SK-N-SH treated with all-trans-retinoic acid at 6 μM for 48 hours (cell line): ENCODE data around the gene ANKDD1B.
A peak's percentile ranks its signal among the peaks of the same experiment; 100 is the strongest.

Experiments
- ATAC-seq: fragments of 200-7000 bp; cut with Tn5 transposase; 3 replicates; pipeline ENCODE4 v1.9.1; 2020; ENCODE audit warnings: mild to moderate bottlenecking, moderate library complexity
- ARNTL ChIP-seq: fragments of 450-650 bp; formaldehyde crosslinking; IDR thresholded peaks from 2 replicates; pipeline ENCODE4 v1.5.0; 2020; ENCODE audit warnings: low read depth, mild to moderate bottlenecking, moderate library complexity, borderline replicate concordance
- BACH2 ChIP-seq: fragments of 250-450 bp; sonication (Bioruptor Pico); IDR thresholded peaks from 2 replicates; pipeline ENCODE4 v1.9.0; 2021; ENCODE audit warnings: mild to moderate bottlenecking, borderline replicate concordance
- CSDC2 ChIP-seq: fragments of 250-450 bp; sonication (Bioruptor Pico); IDR thresholded peaks from 2 replicates; pipeline ENCODE4 v1.5.0; 2020; ENCODE audit warnings: mild to moderate bottlenecking, moderate library complexity
- ESRRG ChIP-seq: fragments of 250-450 bp; sonication (Bioruptor Pico); IDR thresholded peaks from 2 replicates; pipeline ENCODE4 v1.6.1; 2021; ENCODE audit warnings: mild to moderate bottlenecking
- GLIS3 ChIP-seq: fragments of 250-450 bp; sonication (Bioruptor Pico); IDR thresholded peaks from 2 replicates; pipeline ENCODE4 v1.5.0; 2020; ENCODE audit warnings: mild to moderate bottlenecking, moderate library complexity
- ISL1 ChIP-seq: fragments of 250-450 bp; sonication (Bioruptor Pico); IDR thresholded peaks from 2 replicates; pipeline ENCODE4 v2.1.2; 2022; ENCODE audit warnings: mild to moderate bottlenecking, moderate library complexity
- OSR1 ChIP-seq: fragments of 250-450 bp; sonication (Bioruptor Pico); IDR thresholded peaks from 2 replicates; pipeline ENCODE4 v1.8.0; 2022; ENCODE audit warnings: moderate library complexity, mild to moderate bottlenecking, inconsistent platforms
- POU6F1 ChIP-seq: fragments of 250-450 bp; sonication (Bioruptor Pico); IDR thresholded peaks from 2 replicates; pipeline ENCODE4 v1.8.0; 2021; ENCODE audit warnings: low read depth, mild to moderate bottlenecking, moderate library complexity, borderline replicate concordance
- RARB ChIP-seq: fragments of 250-450 bp; sonication (Bioruptor Pico); IDR thresholded peaks from 2 replicates; pipeline ENCODE4 v1.8.0; 2021; ENCODE audit warnings: mild to moderate bottlenecking, moderate library complexity
- SNAI2 ChIP-seq: fragments of 250-450 bp; sonication (Bioruptor Pico); IDR thresholded peaks from 2 replicates; pipeline ENCODE4 v1.5.0; 2020; ENCODE audit warnings: mild to moderate bottlenecking, moderate library complexity
- TCF4 ChIP-seq: fragments of 250-450 bp; sonication (Bioruptor Pico); IDR thresholded peaks from 2 replicates; pipeline ENCODE4 v1.8.0; 2021; ENCODE audit warnings: mild to moderate bottlenecking, moderate library complexity, borderline replicate concordance
- TOX ChIP-seq: fragments of 250-450 bp; sonication (Bioruptor Pico); IDR thresholded peaks from 2 replicates; pipeline ENCODE4 v1.8.0; 2021; ENCODE audit warnings: mild to moderate bottlenecking, moderate library complexity, borderline replicate concordance
- ZC3H10 ChIP-seq: fragments of 250-450 bp; sonication (Bioruptor Pico); IDR thresholded peaks from 2 replicates; pipeline ENCODE4 v1.5.1; 2021; ENCODE audit warnings: mild to moderate bottlenecking, moderate library complexity
- ZFP3 ChIP-seq: fragments of 250-450 bp; sonication (Bioruptor Pico); IDR thresholded peaks from 2 replicates; pipeline ENCODE4 v1.5.0; 2020; ENCODE audit warnings: mild to moderate bottlenecking, moderate library complexity
- ZFP30 ChIP-seq: fragments of 450-650 bp; formaldehyde crosslinking; IDR thresholded peaks from 2 replicates; pipeline ENCODE4 v1.5.0; 2022; ENCODE audit warnings: mild to moderate bottlenecking, moderate library complexity
- ZNF565 ChIP-seq: fragments of 450-650 bp; formaldehyde crosslinking; conservative IDR thresholded peaks from 2 replicates; pipeline ENCODE4 v1.5.0; 2020; ENCODE audit warnings: low read depth, mild to moderate bottlenecking, moderate library complexity
- ZNF70 ChIP-seq: fragments of 450-650 bp; formaldehyde crosslinking; IDR thresholded peaks from 2 replicates; pipeline ENCODE4 v1.5.0; 2020; ENCODE audit warnings: mild to moderate bottlenecking, moderate library complexity
- ZNF8 ChIP-seq: fragments of 450-650 bp; formaldehyde crosslinking; IDR thresholded peaks from 2 replicates; pipeline ENCODE4 v1.5.0; 2020; ENCODE audit warnings: mild to moderate bottlenecking, moderate library complexity
- TF ChIP-seq, protein P1 (sequence below): fragments of 250-450 bp; sonication (Bioruptor Pico); IDR thresholded peaks from 2 replicates; pipeline ENCODE4 v1.5.0; 2020; ENCODE audit warnings: mild to moderate bottlenecking, moderate library complexity
- TF ChIP-seq, protein P2 (sequence below): fragments of 250-450 bp; sonication (Bioruptor Pico); IDR thresholded peaks from 2 replicates; pipeline ENCODE4 v1.8.0; 2020; ENCODE audit warnings: mild to moderate bottlenecking, moderate library complexity, borderline replicate concordance
- TF ChIP-seq, protein P3 (sequence below): fragments of 250-450 bp; sonication (Bioruptor Pico); IDR thresholded peaks from 2 replicates; pipeline ENCODE4 v1.5.1; 2020; ENCODE audit warnings: low read depth, mild to moderate bottlenecking, moderate library complexity
- TF ChIP-seq, protein P4 (sequence below): fragments of 250-450 bp; sonication (Bioruptor Pico); IDR thresholded peaks from 2 replicates; pipeline ENCODE4 v1.5.1; 2021; ENCODE audit warnings: mild to moderate bottlenecking, moderate library complexity

The ANKDD1B gene

DNA sequence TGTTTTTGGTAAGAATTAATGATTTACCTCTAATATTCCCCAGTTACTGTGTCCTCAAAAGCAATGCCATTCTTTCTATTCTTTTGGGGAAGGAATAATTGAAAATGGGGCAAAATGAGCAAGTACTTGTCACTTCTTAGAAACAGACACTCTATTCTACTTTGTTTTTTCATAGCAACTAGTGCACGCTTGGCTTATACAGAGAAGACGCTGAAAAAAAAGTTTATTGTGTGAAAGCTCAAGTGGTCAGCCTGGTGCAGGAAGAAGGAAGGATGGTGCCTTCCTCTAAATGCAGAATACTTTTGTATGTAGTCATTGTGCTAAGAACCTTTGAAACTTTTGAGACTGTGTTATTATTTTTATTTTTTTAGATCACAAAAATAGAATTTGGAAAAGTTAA, 29.6 kb downstream of the ANKDD1B start:
- TF ChIP-seq GLIS3 (CRISPR knock-in tag) = no peak
- no peak for TF ChIP-seq POU6F1 (CRISPR knock-in tag)
- no peak for TF ChIP-seq ZNF70 (CRISPR knock-in tag)
- TF ChIP-seq, protein P1, sequence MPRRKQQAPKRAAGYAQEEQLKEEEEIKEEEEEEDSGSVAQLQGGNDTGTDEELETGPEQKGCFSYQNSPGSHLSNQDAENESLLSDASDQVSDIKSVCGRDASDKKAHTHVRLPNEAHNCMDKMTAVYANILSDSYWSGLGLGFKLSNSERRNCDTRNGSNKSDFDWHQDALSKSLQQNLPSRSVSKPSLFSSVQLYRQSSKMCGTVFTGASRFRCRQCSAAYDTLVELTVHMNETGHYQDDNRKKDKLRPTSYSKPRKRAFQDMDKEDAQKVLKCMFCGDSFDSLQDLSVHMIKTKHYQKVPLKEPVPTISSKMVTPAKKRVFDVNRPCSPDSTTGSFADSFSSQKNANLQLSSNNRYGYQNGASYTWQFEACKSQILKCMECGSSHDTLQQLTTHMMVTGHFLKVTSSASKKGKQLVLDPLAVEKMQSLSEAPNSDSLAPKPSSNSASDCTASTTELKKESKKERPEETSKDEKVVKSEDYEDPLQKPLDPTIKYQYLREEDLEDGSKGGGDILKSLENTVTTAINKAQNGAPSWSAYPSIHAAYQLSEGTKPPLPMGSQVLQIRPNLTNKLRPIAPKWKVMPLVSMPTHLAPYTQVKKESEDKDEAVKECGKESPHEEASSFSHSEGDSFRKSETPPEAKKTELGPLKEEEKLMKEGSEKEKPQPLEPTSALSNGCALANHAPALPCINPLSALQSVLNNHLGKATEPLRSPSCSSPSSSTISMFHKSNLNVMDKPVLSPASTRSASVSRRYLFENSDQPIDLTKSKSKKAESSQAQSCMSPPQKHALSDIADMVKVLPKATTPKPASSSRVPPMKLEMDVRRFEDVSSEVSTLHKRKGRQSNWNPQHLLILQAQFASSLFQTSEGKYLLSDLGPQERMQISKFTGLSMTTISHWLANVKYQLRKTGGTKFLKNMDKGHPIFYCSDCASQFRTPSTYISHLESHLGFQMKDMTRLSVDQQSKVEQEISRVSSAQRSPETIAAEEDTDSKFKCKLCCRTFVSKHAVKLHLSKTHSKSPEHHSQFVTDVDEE (CRISPR knock-in tag) = no peak
- TF ChIP-seq BACH2 (CRISPR knock-in tag) = no peak
- TF ChIP-seq ZFP30 = no peak
- TF ChIP-seq, protein P2, sequence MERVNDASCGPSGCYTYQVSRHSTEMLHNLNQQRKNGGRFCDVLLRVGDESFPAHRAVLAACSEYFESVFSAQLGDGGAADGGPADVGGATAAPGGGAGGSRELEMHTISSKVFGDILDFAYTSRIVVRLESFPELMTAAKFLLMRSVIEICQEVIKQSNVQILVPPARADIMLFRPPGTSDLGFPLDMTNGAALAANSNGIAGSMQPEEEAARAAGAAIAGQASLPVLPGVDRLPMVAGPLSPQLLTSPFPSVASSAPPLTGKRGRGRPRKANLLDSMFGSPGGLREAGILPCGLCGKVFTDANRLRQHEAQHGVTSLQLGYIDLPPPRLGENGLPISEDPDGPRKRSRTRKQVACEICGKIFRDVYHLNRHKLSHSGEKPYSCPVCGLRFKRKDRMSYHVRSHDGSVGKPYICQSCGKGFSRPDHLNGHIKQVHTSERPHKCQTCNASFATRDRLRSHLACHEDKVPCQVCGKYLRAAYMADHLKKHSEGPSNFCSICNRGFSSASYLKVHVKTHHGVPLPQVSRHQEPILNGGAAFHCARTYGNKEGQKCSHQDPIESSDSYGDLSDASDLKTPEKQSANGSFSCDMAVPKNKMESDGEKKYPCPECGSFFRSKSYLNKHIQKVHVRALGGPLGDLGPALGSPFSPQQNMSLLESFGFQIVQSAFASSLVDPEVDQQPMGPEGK = no peak
- no peak for TF ChIP-seq ESRRG (CRISPR knock-in tag)
- no peak for TF ChIP-seq ZFP3 (CRISPR knock-in tag)
- TF ChIP-seq TOX (CRISPR knock-in tag) = no peak
- TF ChIP-seq, protein P3, sequence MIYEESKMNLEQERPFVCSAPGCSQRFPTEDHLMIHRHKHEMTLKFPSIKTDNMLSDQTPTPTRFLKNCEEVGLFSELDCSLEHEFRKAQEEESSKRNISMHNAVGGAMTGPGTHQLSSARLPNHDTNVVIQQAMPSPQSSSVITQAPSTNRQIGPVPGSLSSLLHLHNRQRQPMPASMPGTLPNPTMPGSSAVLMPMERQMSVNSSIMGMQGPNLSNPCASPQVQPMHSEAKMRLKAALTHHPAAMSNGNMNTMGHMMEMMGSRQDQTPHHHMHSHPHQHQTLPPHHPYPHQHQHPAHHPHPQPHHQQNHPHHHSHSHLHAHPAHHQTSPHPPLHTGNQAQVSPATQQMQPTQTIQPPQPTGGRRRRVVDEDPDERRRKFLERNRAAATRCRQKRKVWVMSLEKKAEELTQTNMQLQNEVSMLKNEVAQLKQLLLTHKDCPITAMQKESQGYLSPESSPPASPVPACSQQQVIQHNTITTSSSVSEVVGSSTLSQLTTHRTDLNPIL (CRISPR knock-in tag) = no peak
- TF ChIP-seq ZNF8 (CRISPR knock-in tag) = no peak
- no peak for TF ChIP-seq RARB
- TF ChIP-seq CSDC2 (CRISPR knock-in tag) = no peak
- no peak for TF ChIP-seq ARNTL (CRISPR knock-in tag)
- TF ChIP-seq ISL1 (CRISPR knock-in tag) = no peak
- TF ChIP-seq OSR1 (CRISPR knock-in tag) = no peak
- TF ChIP-seq ZC3H10 (CRISPR knock-in tag) = no peak
- TF ChIP-seq, protein P4, sequence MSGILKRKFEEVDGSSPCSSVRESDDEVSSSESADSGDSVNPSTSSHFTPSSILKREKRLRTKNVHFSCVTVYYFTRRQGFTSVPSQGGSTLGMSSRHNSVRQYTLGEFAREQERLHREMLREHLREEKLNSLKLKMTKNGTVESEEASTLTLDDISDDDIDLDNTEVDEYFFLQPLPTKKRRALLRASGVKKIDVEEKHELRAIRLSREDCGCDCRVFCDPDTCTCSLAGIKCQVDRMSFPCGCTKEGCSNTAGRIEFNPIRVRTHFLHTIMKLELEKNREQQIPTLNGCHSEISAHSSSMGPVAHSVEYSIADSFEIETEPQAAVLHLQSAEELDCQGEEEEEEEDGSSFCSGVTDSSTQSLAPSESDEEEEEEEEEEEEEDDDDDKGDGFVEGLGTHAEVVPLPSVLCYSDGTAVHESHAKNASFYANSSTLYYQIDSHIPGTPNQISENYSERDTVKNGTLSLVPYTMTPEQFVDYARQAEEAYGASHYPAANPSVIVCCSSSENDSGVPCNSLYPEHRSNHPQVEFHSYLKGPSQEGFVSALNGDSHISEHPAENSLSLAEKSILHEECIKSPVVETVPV (CRISPR knock-in tag) = no peak
- ATAC-seq = peak; percentile 23; the same call in 1 of the 3 replicates

DNA sequence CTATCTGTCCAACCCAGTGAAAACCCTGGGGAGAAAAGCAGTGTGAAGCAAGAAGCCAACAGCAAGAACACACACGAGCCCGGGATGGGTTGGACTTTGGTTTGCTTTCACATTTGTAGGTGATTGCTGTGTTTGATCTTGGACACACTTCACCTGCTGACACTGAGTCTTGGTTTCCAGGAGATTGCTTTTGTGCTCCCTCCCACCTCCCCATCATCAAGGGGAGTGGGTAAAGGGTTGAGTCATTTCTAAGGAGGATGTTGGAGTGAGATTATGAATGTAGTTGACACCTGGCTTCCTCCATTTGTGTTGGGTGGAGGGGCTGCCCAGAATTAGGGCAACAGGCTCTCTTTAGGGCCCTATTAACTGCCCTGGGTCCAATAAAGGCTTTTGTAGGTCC, 37.5 kb downstream of the ANKDD1B start:
- TF ChIP-seq SNAI2 = no peak
- no peak for TF ChIP-seq ZNF8 (CRISPR knock-in tag)
- TF ChIP-seq, protein P3 (CRISPR knock-in tag) = no peak
- no peak for TF ChIP-seq TOX (CRISPR knock-in tag)
- TF ChIP-seq ARNTL (CRISPR knock-in tag) = no peak
- no peak for TF ChIP-seq CSDC2 (CRISPR knock-in tag)
- TF ChIP-seq ZNF565 = no peak
- TF ChIP-seq OSR1 (CRISPR knock-in tag) = no peak
- no peak for TF ChIP-seq ISL1 (CRISPR knock-in tag)
- TF ChIP-seq ZFP30 = no peak
- TF ChIP-seq, protein P4 (CRISPR knock-in tag) = no peak
- no peak for TF ChIP-seq TCF4 (CRISPR knock-in tag)
- no peak for TF ChIP-seq ZNF70 (CRISPR knock-in tag)
- ATAC-seq = no peak
